B cell (primary cell): ENCODE results near the gene MRAS.

Experiments used
- EZH2 ChIP-seq: IDR thresholded peaks from 2 replicates; pipeline ENCODE4 v1.6.1; 2012; ENCODE audit warnings: borderline replicate concordance, low read depth, mild to moderate bottlenecking, moderate library complexity, low read length; ENCODE audit not compliant: insufficient read depth, poor library complexity, severe bottlenecking
- TF ChIP-seq, protein P1 (sequence below): fragments of 200-600 bp; IDR thresholded peaks from one replicate; pipeline ENCODE4 v1.8.0; 2022; ENCODE audit warnings: antibody characterized with exemption, mild to moderate bottlenecking

DNA sequence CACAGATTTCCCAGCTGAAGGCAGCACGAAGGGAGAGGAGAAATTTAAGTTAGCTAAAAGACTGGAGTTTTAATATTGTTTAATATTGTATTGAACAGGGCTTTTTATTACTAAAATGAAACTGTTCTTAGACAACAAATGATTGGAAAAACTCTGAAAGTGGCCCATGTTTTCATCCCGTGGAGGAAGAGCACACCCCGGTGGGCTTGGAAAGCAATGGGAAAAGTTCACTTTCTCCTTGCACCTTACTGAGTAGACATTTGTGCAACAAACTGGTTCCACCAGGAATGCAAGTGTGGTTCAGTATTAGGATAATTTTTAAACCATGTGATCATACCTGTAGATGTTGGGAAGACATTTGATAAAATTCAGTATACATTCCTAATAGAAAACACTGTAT lies 77.8 kb downstream of the MRAS start:
- TF ChIP-seq, protein P1, sequence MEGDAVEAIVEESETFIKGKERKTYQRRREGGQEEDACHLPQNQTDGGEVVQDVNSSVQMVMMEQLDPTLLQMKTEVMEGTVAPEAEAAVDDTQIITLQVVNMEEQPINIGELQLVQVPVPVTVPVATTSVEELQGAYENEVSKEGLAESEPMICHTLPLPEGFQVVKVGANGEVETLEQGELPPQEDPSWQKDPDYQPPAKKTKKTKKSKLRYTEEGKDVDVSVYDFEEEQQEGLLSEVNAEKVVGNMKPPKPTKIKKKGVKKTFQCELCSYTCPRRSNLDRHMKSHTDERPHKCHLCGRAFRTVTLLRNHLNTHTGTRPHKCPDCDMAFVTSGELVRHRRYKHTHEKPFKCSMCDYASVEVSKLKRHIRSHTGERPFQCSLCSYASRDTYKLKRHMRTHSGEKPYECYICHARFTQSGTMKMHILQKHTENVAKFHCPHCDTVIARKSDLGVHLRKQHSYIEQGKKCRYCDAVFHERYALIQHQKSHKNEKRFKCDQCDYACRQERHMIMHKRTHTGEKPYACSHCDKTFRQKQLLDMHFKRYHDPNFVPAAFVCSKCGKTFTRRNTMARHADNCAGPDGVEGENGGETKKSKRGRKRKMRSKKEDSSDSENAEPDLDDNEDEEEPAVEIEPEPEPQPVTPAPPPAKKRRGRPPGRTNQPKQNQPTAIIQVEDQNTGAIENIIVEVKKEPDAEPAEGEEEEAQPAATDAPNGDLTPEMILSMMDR = no peak
- no peak for TF ChIP-seq EZH2
